ENCODE data around the gene DHRS3.

DNA sequence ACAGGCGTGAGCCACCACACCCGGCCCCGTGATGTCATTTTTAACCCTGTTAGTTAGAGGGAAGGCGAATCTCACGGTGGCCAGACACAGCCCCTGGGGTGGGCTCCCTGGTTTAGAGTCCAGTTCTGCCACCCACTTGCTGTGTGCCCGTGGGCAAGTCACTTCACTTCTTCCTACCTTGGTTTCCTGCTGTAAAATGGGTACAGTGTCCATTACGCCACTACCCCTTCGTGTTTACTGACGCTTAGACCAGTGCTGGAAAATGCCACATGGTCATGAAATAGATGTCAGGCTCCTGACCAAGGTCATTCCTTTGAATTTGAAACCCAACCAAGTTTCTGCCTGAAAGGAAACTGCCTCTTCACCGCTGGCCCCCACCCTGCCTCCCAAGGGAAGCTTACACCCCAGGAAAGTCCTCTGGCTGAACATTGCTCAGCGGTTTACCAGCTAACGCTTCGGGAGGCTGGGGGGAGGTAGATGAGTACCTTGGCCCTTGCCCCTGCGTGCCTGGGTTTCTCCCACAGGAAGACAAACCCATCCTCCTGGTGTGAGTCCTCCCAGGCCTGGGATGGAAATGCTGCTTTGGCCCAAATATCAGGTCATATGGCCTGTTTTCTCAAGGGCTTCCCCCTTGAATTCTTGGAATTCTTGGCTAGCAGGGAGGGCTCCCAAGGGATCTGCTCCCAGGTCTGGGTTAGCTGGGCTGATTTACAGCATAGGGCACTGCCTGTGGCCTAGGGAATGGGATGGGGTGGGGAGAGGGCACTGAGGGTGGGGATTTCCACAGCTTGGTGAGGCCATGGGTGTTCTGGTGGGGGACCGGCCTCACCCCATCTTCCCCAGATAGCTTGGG lies 18.3 kb upstream of the DHRS3 start:
- TF ChIP-seq, protein P1, sequence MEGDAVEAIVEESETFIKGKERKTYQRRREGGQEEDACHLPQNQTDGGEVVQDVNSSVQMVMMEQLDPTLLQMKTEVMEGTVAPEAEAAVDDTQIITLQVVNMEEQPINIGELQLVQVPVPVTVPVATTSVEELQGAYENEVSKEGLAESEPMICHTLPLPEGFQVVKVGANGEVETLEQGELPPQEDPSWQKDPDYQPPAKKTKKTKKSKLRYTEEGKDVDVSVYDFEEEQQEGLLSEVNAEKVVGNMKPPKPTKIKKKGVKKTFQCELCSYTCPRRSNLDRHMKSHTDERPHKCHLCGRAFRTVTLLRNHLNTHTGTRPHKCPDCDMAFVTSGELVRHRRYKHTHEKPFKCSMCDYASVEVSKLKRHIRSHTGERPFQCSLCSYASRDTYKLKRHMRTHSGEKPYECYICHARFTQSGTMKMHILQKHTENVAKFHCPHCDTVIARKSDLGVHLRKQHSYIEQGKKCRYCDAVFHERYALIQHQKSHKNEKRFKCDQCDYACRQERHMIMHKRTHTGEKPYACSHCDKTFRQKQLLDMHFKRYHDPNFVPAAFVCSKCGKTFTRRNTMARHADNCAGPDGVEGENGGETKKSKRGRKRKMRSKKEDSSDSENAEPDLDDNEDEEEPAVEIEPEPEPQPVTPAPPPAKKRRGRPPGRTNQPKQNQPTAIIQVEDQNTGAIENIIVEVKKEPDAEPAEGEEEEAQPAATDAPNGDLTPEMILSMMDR (IDR thresholded peaks at IDR 0.05 in 2 of 3, conservative IDR thresholded peaks at IDR 0.05 in 1 of 3; ENCODE audit: control insufficient read depth in 2 of 3, extremely low read depth in 1 of 3, insufficient read depth in 1 of 3, low read depth in 3 of 3, low read length in 3 of 3) = no peak
- TF ChIP-seq EP300 (IDR thresholded peaks at IDR 0.05; ENCODE audit: borderline replicate concordance in 1 of 2, control insufficient read depth in 1 of 2, low read depth in 2 of 2, low read length in 2 of 2) (no peak), JUNB (IDR thresholded peaks at IDR 0.05) (no peak), YY1 (IDR thresholded peaks at IDR 0.05; ENCODE audit: low read depth, low read length) (no peak), BMI1 (IDR thresholded peaks at IDR 0.05; ENCODE audit: borderline replicate concordance) (no peak), NR2C1 (IDR thresholded peaks at IDR 0.05) (no peak), MYC (IDR thresholded peaks at IDR 0.05; ENCODE audit: insufficient read depth, insufficient read length, insufficient replicate concordance, low read length, severe bottlenecking) (no peak), EGR1 (IDR thresholded peaks at IDR 0.05; ENCODE audit: borderline replicate concordance in 1 of 2, low read depth in 2 of 2, low read length in 2 of 2) (no peak)
